ENCODE data around the gene HDHD3.

Gene HDHD3

GRCh38 chr9:113361304-113362018, 15.3 kb downstream of the HDHD3 start:
- DNase-seq, result peak; percentile 10

DNA sequence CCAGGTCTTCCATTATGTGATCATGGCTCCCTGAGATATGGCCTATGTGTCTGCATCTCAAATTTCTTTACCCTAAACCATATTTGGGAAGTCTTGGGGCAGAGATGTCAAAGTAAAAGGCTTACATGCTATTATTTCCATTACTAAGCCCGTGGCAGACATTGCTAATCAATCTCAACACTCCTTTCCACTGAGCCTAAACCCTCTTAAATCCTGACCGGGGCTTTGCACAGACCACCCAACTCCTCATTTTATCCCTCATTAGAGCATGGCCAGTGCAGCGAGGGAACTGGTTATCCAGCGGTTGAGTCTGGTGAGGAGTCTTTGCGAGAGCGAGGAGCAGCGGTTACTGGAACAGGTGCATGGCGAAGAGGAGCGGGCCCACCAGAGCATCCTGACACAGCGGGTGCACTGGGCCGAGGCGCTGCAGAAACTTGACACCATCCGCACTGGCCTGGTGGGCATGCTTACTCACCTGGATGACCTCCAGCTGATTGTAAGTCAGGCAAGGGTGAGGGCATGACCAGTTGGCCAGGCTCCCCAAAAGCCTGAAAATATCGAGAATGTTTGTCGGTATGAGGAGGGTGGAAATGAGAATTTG, 16.4 kb downstream of the HDHD3 start:
- no peak for DNase-seq

DNA sequence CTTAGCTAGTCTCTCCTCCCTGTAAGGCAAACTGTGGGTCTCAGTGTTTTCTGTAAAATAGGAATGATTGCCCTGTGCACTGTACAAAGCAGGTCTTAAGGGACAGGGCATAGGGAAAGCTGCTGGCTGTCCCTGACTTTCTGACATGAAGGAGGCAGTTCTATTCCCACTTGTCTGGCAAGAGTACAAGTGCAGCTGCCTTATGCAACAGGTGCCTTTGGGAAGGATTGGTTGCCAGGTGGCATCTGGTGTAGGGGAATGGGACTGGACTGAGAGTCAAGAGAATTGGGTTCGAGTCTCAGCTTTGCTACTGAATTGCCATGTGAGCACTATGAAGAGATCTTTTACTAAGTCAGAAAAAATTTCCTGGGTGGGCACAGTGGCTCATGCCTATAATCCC, 17.4 kb downstream of the HDHD3 start:
- DNase-seq, result no peak

DNA sequence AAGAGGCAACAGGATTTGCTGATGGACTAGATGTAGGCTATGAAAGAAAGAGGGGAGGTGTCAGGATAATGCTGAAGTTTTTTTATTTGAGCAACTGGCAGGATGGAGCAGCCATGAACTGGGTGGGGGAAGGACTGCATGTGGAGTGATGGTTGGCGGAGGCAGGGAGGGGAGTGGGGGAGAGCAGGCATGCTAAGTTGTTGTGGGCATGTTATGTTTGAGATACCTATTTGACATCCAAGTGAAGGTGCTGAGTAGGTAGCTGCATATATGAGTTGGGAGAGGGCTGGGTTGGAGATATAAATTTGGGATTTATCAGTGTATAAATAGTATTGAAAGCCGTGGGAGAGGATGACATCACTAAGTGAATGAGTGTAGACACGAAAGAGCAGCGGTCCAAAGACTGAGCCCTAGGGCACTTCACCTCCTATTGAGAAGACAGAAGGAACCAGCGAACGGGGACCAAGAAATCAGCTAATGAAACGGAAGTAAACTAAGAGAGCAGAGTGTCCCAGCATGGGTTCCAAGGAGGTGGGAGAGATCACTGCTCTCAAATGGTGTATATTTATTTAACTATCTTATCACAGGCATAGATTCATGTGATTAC, 20.0 kb downstream of the HDHD3 start:
- no peak for DNase-seq

GRCh38 chr9:113355040-113355596, 21.7 kb downstream of the HDHD3 start:
- no peak for DNase-seq

DNA sequence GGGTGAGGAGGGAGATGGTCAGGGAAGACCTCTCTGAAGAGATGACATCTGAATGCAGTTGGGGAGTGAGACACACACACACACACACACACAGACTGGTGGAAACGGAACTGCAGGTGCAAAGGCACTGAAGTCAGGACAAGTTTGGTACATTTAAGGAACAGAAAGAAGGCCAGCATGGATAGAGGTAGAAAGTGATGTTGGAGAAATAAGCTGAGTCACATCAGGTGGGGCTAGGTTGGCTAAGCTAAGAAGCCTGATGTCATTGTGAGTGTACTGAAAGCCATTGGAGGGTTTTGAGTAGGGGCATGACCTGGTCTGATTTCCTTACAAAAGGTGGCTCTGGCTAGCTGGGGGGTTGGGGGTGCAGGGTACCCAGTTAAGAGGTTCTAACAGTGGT, 24.4 kb downstream of the HDHD3 start:
- no peak for DNase-seq

- DNase-seq, result no peak
Measured at GRCh38 chr9:113352006-113352405, 24.8 kb downstream of the HDHD3 start.

GRCh38 chr9:113350937-113351336, 25.8 kb downstream of the HDHD3 start:
- no peak for DNase-seq

GRCh38 chr9:113350107-113350661, 26.6 kb downstream of the HDHD3 start:
- DNase-seq, result no peak

- DNase-seq, result no peak
Measured at GRCh38 chr9:113349445-113350094, 27.2 kb downstream of the HDHD3 start, which contains the start of gene BSPRY. Gene BSPRY, plus strand, starts transcription at chr9:113349541. Its CDS starts 39 bp downstream, at chr9:113349580.

GRCh38 chr9:113349066-113349444, 27.7 kb downstream of the HDHD3 start:
- no peak for DNase-seq

DNA sequence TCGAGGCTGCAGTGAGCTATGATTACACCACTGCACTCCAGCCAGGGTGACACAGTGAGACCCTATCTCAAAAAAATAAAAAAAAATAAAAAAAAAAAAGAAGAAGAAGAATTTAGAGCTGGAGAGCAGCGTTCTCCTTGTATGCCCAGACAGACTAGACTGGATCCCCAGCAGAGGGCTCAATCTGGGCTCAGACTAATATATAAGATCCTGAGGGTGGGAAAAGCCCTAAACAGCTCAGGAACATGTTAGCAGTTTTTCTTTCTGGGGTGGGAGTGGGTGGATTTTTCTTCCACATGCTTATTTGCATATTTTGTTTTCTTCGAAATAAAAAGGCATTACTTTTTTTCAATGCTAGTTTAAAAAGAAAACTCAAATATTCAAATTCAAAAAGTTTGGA, 28.3 kb downstream of the HDHD3 start:
- no peak for DNase-seq

- no peak for DNase-seq
Measured at GRCh38 chr9:113345671-113346070, 31.1 kb downstream of the HDHD3 start.

GRCh38 chr9:113345190-113345589, 31.6 kb downstream of the HDHD3 start:
- DNase-seq, result no peak

DNA sequence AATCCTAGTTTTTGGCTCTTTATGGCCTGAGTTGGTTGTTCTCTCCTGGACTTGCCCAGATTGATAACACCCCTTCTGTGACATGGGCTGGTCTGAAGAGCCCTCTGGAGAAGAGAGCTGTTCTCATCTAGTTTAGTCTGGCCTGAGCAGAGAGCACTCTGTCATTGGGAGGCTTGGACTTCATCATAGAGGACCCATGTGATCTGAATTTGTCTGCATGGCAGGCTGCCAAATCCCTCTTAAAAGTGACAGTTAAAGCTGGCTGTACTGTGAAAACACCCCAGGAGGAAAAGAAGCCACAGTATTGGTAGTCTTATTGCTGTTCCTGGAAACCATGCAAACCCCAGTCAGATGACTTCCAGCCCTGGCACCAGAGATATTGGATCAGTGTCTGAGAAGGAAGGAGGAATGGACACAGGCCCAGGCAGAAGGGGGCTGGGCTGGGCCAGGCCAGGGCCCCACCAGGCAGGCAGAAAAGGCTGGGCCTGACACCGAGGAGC, 33.0 kb downstream of the HDHD3 start:
- peak; percentile 88 for DNase-seq

- no peak for DNase-seq
Measured at GRCh38 chr9:113341712-113342410, 34.9 kb downstream of the HDHD3 start.

GRCh38 chr9:113340011-113340699, 36.6 kb downstream of the HDHD3 start, which contains the start of gene WDR31:
Gene WDR31, minus strand, starts transcription at chr9:113340275. Its CDS starts 8,253 bp downstream, at chr9:113332022.
- DNase-seq, result peak; percentile 82

DNA sequence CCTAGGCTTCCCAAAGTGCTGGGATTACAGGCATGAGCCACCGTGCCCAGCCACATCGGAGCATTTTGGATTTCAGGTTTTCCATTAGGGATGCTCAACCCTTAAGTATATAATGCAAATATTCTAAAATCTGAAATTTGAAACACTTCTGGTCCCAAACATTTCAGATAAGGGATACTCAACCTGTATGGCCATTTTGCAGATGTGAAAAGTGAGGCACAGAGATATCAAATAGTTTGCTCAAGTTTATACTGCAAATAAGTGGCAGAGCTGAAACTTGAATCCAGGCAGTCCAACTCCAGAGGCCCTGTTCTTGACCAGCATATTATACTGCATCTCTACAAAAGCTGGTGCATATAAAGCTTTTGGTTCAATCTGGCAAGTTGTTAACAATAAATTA, 39.1 kb downstream of the HDHD3 start:
- DNase-seq, result no peak

DNA sequence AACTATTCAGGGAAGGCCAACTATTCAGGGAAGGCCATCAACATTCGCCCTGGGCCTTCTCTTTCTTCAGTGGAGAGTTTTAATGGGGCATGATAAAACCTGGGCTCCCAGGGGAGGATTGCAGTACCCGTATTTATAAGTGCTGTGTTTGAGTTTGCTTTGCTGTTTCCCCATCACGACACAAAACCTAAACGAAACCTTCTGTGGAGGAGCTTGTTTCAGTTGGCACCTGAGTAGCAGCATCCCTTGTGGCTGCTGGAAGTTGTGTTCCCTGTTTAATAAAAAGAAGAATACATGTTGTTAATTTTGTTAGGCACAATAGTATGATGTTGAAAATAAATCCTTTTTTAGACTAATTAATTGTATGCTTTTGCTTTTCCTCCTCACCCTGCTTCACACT, 45.0 kb downstream of the HDHD3 start:
- no peak for DNase-seq

GRCh38 chr9:113328045-113328782, 48.6 kb downstream of the HDHD3 start:
- DNase-seq, result no peak

DNA sequence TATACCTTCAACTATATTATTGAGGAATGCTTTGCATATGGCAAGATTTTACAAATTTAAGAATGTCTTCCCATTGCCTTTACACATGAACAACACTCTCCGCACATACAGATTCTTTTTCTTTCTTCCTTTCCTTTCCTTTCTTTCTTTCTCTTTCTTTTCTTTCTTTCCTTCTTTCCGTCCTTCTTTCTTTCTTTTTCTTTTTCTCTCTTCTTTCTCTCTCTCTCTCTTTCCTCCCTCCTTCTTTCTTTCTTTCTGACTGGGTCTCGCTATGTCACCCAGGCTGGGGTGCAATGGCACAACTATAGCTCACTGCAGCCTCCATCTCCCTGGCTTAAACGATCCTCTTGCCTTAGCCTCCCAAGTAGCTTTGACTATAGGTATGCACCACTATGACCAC, 50.6 kb downstream of the HDHD3 start:
- no peak for DNase-seq

Measured in SHP77 treated with DMSO at 0.1 percent for 48 hours (cell line).